Stomach (tissue), 4 donors: ENCODE measurements around the gene KRT76.

ENCODE experiments used
- CTCF ChIP-seq, 7 experiments: fragments of 450-650 bp in 4 of 7; fragments of 200-600 bp in 3 of 7; sonication (generic) in 3 of 7; IDR thresholded peaks; one replicate each; pipeline ENCODE4 v1.5.1; 2016 to 2019; ENCODE audit warnings: antibody characterized with exemption in 7 of 7, control low read depth in 2 of 7, mild to moderate bottlenecking in 1 of 7
- POLR2A ChIP-seq, 4 donors: fragments of 450-650 bp; IDR thresholded peaks; one replicate each; pipeline ENCODE4 v1.6.1; 2016; ENCODE audit warnings: antibody characterized with exemption in 4 of 4, control low read depth in 2 of 4, mild to moderate bottlenecking in 1 of 4, moderate library complexity in 1 of 4

- no peak for TF ChIP-seq CTCF (IDR thresholded peaks at IDR 0.05)
- no peak for TF ChIP-seq POLR2A (IDR thresholded peaks at IDR 0.05)
Observed at GRCh38 chr12:52797529-52797894, 20.4 kb upstream of the KRT76 start.
